ENCODE measurements around the gene SCN8A.
A peak's percentile ranks its signal among the peaks of the same experiment; 100 is the strongest.

Gene SCN8A

GRCh38 chr12:51813931-51814310 lies 222.9 kb downstream of the SCN8A start:
- Histone ChIP-seq H3K4me3 (ENCODE audit: low read depth, low read length) (peak overlapping the region; percentile 51), H3K27ac (no peak overlapping the region), H3K27me3 (replicated peaks) (no peaks in the 10 kb centered on the region), H3K36me3 (replicated peaks) (no peaks in the 10 kb centered on the region)
- no peak for DNase-seq
- in situ Hi-C loops (cut with HindIII; ENCODE audit: low pct_ligation_motif_present, low sequenced_read_pairs) = no loop called here
- no peak for TF ChIP-seq CTCF (IDR thresholded peaks at IDR 0.05; ENCODE audit: low read depth, low read length, missing control alignments)

DNA sequence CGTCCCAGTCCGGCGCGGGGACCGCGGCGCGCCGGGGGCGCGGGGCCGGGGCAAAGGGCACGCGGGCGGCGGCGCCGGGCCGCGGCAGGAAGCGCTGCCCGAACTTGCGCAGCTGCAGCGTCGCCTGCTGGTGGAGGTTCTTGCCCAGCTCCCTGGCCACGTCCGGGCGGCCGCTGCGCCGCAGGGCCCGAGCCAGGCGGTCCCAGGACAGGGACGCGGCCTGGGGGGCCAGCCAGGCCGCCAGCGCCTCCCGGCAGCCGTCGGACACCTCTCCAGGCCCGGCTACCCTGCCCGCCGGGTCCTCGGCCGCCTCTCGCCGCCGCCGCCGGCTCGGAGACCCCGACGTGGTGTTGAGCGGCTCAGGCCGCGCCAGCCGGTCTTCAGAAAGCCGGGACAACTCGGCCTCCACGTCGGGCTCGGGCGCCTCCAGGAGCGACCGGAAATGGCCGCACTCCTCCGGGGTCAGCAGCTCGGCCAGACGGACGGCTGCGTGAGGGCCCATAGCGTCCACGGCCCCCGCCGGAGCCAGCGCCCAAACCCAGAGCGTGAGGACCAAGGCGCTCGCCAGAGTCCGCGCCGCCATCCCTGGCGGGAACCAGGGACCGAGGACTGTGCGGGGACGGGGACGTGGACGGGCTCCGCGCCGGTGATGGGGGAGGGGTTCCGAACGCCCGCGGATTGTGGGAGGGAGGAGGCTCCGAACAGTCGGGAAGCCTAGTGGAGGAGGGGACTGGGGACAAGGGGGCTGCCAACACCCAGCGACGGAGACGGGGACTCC lies 223.5 kb downstream of the SCN8A start:
- H3K4me3 ChIP-seq (ENCODE audit: low read depth, low read length) = peak overlapping the region; percentile 51
- no peaks in the 10 kb centered on the region for H3K27me3 ChIP-seq (replicated peaks)
- peak; percentile 25 for DNase-seq
- peak; percentile 68 for TF ChIP-seq CTCF (IDR thresholded peaks at IDR 0.05; ENCODE audit: low read depth, low read length, missing control alignments)
- no peaks in the 10 kb centered on the region for H3K36me3 ChIP-seq (replicated peaks)
- H3K27ac ChIP-seq = no peak overlapping the region
- in situ Hi-C loops (cut with HindIII; ENCODE audit: low pct_ligation_motif_present, low sequenced_read_pairs) = no loop called here

DNA sequence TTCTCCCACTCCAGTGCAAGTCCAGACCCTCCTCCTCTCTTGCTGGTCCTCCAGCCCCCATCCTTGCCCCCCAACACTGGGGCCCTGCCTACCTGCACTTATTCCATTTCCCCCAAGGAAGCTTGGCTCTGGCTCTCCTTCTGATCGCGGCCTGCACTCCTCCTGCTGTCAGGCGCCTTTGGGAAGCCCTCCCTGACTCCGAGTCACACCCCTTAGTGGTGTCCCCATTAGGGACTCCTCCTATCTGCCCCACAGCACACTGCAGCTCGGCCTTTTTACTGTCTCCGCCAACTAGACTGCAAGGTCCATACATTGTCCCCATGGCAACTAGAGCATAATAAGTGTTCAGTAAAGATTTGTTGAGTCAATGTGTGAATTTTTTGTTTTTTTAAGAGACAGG lies 224.5 kb downstream of the SCN8A start:
- no peak for DNase-seq
- Histone ChIP-seq H3K4me3 (ENCODE audit: low read depth, low read length) (no peak overlapping the region), H3K36me3 (replicated peaks) (no peaks in the 10 kb centered on the region), H3K27me3 (replicated peaks) (no peaks in the 10 kb centered on the region), H3K27ac (no peak overlapping the region)
- in situ Hi-C loops (cut with HindIII; ENCODE audit: low pct_ligation_motif_present, low sequenced_read_pairs) = no loop called here
- TF ChIP-seq CTCF (IDR thresholded peaks at IDR 0.05; ENCODE audit: low read depth, low read length, missing control alignments) = peak; percentile 4

DNA sequence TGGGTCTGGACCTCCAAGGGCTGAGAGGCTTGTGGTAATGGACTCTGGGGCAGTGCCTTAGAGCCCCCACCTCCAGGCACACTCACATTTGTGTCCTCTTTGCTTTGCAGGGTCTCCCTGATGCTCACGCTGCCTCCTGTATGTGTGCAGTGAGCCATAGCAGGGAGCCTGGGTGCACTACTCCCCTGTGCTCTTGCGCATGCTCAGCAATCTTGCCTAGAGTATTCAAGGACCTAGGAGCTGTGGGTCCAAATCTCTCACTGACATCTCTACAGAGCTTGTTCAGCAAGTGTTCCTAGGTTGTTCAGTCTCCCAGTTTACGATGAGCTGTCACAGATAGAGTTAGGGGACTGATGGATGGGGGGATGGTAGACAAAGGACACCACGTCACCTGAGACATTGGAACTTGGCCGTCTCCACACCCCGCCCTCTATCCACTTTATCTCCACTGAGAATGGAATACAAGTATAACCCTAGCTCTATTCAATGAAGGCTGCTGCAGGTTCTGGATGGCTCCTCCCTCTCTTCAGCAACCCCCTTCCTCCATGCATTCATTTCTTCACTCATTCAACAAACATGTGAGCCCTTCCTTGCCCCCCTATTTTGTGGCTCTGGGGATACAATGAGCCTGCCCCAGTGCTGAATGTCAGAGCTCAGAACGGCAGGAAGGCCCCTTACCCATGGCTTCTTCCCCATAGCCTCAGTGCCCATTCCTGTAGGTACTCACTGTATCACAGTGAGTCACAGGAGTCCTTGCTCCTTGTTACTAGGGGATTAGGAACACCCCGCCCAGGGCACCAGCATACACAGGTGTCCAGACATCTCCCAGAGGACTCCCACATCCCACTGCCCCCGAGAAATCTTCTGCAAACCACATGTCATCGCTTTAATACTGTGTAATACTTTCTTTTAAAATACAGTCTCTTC lies 226.3 kb downstream of the SCN8A start:
- DNase-seq = no peak
- H3K27ac ChIP-seq = no peak overlapping the region
- no peaks in the 10 kb centered on the region for H3K36me3 ChIP-seq (replicated peaks)
- no peak overlapping the region for H3K4me3 ChIP-seq (ENCODE audit: low read depth, low read length)
- no peaks in the 10 kb centered on the region for H3K27me3 ChIP-seq (replicated peaks)
- no peak for TF ChIP-seq CTCF (IDR thresholded peaks at IDR 0.05; ENCODE audit: low read depth, low read length, missing control alignments)
- in situ Hi-C loops (cut with HindIII; ENCODE audit: low pct_ligation_motif_present, low sequenced_read_pairs) = no loop called here

GRCh38 chr12:51818086-51818485 lies 227.1 kb downstream of the SCN8A start:
- no peak for DNase-seq
- Histone ChIP-seq H3K36me3 (replicated peaks) (no peaks in the 10 kb centered on the region), H3K4me3 (ENCODE audit: low read depth, low read length) (no peak overlapping the region), H3K27ac (no peak overlapping the region), H3K27me3 (replicated peaks) (no peaks in the 10 kb centered on the region)
- no peak for TF ChIP-seq CTCF (IDR thresholded peaks at IDR 0.05; ENCODE audit: low read depth, low read length, missing control alignments)
- in situ Hi-C loops (cut with HindIII; ENCODE audit: low pct_ligation_motif_present, low sequenced_read_pairs) = no loop called here

All from brain microvascular endothelial cell (primary cell).